ENCODE data around the gene EARS2.
"Not testable (repeated sequence)": the region's sequence is repeated elsewhere in the genome, so short reads cannot be mapped to it uniquely, and the experiment has no call there.

EARS2 gene

GRCh38 chr16:23566724-23567123, 9.6 kb upstream of the EARS2 start:
- no peak for DNase-seq

DNA sequence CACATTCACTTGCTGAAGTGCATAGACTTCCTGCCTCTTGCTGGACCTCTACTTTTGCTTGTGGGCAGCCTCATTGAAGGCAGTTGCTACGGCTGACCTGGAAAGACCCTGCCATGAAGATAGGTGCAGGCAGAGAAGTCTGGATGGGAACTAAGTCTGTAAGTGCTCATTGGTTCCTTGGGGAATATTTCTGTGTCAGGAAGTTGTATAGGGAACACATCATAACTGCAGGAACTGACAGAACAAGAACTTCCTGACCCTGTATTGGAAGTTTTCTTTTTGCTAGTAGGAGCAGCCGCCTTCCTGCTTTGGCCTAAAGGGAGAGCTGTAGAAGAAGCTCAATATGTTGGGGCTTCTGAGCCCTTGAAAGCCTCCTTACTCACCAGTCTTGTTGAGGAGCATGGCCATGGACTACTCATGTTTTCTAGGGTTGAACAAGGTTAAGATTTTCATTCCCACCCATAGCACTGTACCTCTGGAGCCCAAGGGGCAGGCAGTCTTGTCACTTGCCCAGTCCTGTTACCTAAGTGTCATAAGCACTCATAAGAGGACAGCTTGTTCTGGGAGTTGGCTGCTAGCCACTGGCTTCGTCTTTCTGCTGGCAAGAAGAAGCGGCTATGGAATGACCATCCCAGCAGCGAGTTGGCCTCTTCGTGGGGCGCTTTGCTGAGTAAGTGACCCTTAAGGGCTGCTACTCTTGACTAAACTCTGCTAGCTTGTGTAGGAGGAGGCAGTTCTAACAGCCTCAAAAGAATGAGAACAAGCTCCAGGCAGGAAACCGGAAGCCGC, 7.6 kb upstream of the EARS2 start:
- no peak for DNase-seq

DNA sequence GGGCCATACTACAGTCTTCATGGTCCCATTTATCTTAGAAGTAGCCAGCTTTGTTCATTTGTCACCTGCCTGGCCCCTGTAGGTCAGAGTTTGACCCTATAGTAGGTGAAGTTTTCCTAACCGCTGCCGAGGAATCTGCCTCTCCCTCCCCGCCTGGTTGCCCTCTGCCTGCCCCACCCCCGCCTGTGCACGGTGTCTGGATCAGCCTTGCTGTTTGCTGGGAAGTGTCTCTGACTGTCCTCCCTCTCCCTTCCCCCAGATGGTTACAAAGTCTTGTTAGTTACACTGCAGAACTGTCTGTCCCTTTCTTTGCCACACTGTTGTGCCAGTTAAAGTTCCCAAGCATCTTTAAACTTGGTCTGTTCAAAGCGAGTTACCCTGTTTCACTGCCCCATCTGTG, 6.0 kb upstream of the EARS2 start:
- no peak for DNase-seq

GRCh38 chr16:23562505-23562904, 5.4 kb upstream of the EARS2 start:
- no peak for DNase-seq

DNA sequence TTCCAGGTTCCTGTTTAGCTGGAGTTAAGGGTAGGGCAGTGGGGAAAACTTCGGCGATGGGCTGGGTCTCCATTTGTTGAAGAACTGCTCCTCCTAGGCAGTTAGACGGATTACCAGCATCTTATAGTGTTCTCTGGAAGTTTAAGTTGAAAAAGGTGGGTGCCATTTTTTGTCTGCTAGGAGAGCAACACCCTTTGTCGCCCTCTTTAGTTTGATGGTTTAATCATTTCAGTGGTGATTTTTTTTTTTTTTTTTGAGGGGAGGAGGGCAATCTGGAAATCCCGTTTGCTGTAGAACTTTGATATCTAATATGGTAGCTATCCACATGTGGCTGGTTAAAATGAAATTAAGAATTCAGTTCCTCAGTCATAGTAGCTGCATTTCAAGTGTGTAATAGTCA, 4.4 kb upstream of the EARS2 start:
- DNase-seq, result no peak

GRCh38 chr16:23557779-23558702, 891 bp upstream of the EARS2 start:
- DNase-seq, result no peak

- no peak for DNase-seq
These were observed 2.6 kb downstream of the EARS2 start for GRCh38 chr16:23554536-23554935.

DNA sequence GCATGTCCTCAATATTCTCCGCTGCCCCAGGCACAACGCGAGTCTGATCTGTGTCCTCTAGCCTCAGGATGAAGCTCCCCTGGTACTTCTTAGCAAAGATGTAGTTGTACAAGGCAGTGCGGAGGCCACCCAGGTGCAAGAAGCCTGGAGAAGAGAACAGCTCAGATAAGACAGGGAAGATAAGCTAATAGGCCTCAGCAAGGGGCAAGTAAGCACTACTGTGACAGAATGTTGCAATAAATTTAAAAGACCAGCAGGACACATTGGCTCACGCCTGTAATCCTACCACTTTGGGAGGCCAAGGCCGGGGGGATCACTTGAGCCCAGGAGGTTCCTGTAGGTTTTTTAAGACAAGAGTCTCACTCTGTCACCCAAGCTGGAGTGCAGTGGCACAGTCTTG, 5.0 kb downstream of the EARS2 start:
- DNase-seq, result no peak

DNA sequence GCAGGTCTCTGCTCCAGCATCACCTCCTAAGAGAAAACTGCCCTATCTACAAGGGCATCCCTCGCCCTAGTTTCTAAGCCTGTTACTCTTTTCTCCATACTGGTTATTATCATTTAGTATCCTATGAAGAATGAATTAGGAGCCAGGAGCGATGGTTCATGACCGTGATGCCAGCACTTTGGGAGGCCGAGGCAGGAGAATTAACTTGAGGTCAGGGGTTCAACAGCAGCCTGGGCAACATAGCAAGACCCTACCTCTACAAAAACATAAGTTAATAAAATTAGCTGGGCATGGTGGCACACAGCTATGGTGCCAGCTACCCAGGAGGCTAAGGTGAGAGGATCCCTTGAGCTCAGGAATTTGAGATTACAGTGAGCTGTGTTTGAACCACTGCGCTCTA, 7.2 kb downstream of the EARS2 start:
- no peak for DNase-seq

DNA sequence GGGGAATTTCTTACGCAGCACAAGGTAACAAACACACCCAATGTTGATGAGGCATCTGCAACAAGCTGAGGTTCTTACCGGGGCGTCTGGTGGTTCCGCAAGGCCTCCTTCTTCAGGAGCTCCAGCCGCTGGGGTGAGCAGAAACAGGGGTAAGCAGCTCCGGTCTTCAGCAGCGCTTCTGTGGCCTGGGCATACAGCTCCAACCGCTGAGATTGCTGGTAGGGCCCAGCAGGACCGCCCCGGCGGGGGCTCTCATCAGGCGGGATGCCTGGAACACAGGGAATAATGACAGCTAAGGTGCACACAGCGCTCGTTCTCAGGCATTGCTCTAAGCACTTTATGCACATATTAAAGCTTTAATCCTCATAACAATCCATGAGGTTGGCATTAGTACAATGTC, 12.7 kb downstream of the EARS2 start:
- no peak for DNase-seq

GRCh38 chr16:23540817-23541178, 16.4 kb downstream of the EARS2 start:
- not testable (repeated sequence) for DNase-seq

DNA sequence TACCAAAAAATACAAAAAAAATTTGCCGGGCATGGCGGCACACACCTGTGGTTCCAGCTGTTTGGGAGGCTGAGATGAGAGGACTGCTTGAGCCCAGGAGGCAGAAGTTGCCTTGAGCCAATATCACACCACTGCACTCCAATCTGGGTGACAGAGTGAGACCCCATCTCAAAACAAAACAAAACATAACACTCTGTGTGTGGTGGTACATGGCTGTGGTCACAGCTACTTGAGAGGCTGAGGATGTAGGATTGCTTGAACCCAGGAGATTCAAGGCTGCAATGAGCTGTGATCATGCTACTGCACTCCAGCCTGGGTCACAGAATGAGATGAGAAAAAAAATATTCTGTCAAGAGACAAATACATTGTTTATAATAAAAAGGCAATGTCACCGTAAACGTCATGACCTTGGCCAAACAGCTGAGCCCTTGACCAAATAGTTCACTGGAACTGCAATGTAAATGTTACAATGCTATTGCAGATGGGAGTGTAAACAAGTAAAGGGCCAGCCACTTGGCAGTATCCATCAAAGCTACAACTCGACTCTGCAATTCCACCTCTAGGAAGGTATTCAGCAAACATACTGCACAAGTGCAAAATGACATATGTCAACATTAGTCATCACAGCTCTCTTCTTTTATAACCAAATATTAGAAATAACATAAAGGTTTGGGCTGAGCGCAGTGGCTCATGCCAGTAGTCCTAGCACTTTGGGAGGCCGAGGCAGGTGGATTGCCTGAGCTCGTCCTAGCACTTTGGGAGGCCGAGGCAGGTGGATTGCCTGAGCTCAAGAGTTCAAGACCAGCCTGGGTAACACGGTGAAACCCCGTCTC, 16.9 kb downstream of the EARS2 start:
- no peak for DNase-seq

GRCh38 chr16:23538919-23539278, 18.3 kb downstream of the EARS2 start:
- DNase-seq, result no peak

DNA sequence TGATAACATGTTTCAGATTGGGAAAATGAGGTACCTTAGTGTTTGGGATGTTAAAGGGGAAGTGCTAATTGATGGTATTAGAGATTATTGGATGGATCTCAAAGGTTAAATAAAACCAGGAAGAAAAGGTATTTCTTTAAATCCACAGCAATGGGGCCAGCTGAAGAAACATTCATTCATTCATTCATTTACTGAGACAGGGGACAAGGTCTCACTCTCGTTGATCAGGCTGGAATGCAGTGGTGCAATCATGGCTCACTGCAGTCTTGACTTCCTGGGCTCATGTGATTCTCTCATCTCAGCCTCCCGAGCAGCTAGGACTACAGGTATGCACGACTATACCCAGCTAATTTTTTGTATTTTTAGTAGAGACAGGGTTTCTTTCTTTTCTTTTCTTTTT, 19.8 kb downstream of the EARS2 start:
- DNase-seq, result no peak

- DNase-seq, result no peak
These were observed 21.2 kb downstream of the EARS2 start for GRCh38 chr16:23535901-23536300.

DNA sequence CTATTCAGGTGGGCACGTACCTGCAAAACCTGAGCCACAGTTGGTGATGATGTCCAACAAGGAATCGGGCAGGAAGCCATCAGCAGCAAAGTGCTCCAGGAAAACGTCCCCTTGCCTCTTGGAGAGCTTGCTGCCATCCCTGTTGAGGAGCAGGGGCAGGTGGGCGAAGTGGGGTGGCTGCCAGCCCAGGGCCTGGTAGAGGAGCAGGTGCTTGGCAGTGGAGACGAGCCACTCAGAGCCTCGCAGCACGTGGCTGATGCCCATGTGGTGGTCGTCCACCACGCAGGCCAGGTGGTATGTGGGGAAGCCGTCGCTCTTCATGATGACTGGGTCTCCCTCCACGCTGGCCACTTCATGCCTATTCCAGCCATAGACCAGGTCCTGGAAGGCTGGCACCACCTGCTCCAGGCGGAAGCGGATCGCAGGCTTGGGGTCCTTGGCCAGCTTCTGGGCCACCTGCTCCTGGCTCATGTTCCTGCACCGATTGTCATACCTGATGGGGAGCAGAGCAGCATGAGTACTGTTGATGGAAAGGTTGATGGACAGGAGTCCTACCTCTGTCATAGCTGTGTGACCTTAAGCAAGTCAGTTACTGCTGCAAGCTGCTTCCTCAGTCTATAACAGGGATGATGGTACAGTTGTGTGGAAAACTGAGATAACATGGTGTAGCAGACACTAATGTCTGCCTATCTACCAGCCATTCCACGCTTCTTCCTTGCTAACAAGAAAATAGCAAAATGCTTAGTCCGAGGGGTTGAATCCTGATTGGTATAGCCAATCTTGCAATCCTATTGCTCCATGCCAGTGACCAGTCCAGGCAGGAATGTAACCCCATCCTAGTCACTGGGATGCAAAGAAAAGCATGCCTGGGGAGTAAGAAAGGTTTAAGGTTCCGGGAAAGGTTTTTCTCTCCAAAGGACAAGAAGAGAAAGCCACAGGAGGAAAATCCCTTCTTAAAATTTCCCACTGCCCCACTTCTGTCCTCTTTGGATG, 22.0 kb downstream of the EARS2 start:
- peak; percentile 48 for DNase-seq

GRCh38 chr16:23532448-23532847, 24.7 kb downstream of the EARS2 start:
- no peak for DNase-seq

GRCh38 chr16:23530062-23530461, 27.1 kb downstream of the EARS2 start:
- DNase-seq, result no peak

GRCh38 chr16:23528644-23529310, 28.4 kb downstream of the EARS2 start:
- DNase-seq, result no peak

GRCh38 chr16:23527961-23528643, 29.0 kb downstream of the EARS2 start:
- DNase-seq, result no peak

DNA sequence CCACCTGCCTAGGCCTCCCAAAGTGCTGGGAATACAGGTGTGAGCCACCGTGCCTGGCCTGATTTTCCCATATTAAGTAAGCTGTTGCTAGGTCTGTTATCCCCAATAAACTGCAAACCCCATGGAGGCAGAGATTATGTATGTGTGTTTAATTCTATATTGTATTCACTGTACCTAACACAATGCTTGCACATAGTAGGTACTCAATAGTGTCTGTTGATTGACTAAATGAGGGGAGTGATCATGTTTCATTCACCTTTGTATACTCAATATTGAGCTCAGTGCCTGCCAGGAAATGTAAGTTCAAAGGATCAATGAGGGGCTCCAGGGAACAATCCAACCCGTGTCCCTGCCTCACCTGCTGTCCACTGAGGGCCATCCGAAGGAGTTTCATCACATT, 32.3 kb downstream of the EARS2 start:
- no peak for DNase-seq
